ENCODE data around the gene GPC6.

Gene GPC6

GRCh38 chr13:93628136-93628797 lies 401.7 kb downstream of the GPC6 start:
- Histone ChIP-seq H3K27ac (ENCODE audit: low read length) (no peak overlapping the region), H3K9ac (ENCODE audit: low read length in 2 of 2) (no peak overlapping the region), H3K4me1 (ENCODE audit: control insufficient read depth, insufficient read depth, low read length) (no peaks in the 10 kb centered on the region), H3K9me3 (ENCODE audit: control insufficient read depth in 2 of 2, low read length in 2 of 2) (no peaks in the 10 kb centered on the region), H3K4me3 (ENCODE audit: low read length in 2 of 2) (no peak overlapping the region), H3K27me3 (ENCODE audit: control insufficient read depth in 1 of 2, insufficient read depth in 2 of 2, low read length in 2 of 2) (no peaks in the 10 kb centered on the region), H3K36me3 (ENCODE audit: control insufficient read depth in 2 of 2, insufficient read depth in 2 of 2, low read length in 2 of 2) (no peaks in the 10 kb centered on the region)

- no peak overlapping the region for H3K27ac ChIP-seq (ENCODE audit: low read length)
Measured at GRCh38 chr13:93635616-93636032, 409.0 kb downstream of the GPC6 start.

GRCh38 chr13:93637852-93638251 lies 411.2 kb downstream of the GPC6 start:
- no peaks in the 10 kb centered on the region for H3K9me3 ChIP-seq (ENCODE audit: control insufficient read depth in 2 of 2, low read length in 2 of 2)
- H3K27ac ChIP-seq (ENCODE audit: low read length): no peak overlapping the region
- H3K9ac ChIP-seq (ENCODE audit: low read length in 2 of 2): no peak overlapping the region
- H3K36me3 ChIP-seq (ENCODE audit: control insufficient read depth in 2 of 2, insufficient read depth in 2 of 2, low read length in 2 of 2): no peaks in the 10 kb centered on the region
- H3K4me3 ChIP-seq (ENCODE audit: low read length in 2 of 2): no peak overlapping the region
- no peaks in the 10 kb centered on the region for H3K27me3 ChIP-seq (ENCODE audit: control insufficient read depth in 1 of 2, insufficient read depth in 2 of 2, low read length in 2 of 2)
- H3K4me1 ChIP-seq (ENCODE audit: control insufficient read depth, insufficient read depth, low read length): no peaks in the 10 kb centered on the region

More at GRCh38 chr13:93635616-93636032, 409.0 kb downstream of the GPC6 start:
- Histone ChIP-seq H3K4me3 (ENCODE audit: low read length in 2 of 2) (no peak overlapping the region), H3K9ac (ENCODE audit: low read length in 2 of 2) (no peak overlapping the region), H3K27me3 (ENCODE audit: control insufficient read depth in 1 of 2, insufficient read depth in 2 of 2, low read length in 2 of 2) (no peaks in the 10 kb centered on the region), H3K4me1 (ENCODE audit: control insufficient read depth, insufficient read depth, low read length) (no peaks in the 10 kb centered on the region), H3K36me3 (ENCODE audit: control insufficient read depth in 2 of 2, insufficient read depth in 2 of 2, low read length in 2 of 2) (no peaks in the 10 kb centered on the region), H3K9me3 (ENCODE audit: control insufficient read depth in 2 of 2, low read length in 2 of 2) (no peaks in the 10 kb centered on the region)

GRCh38 chr13:93640452-93640851 lies 413.8 kb downstream of the GPC6 start:
- Histone ChIP-seq H3K9me3 (ENCODE audit: control insufficient read depth in 2 of 2, low read length in 2 of 2) (no peaks in the 10 kb centered on the region), H3K4me1 (ENCODE audit: control insufficient read depth, insufficient read depth, low read length) (no peaks in the 10 kb centered on the region), H3K27me3 (ENCODE audit: control insufficient read depth in 1 of 2, insufficient read depth in 2 of 2, low read length in 2 of 2) (no peaks in the 10 kb centered on the region), H3K27ac (ENCODE audit: low read length) (no peak overlapping the region), H3K36me3 (ENCODE audit: control insufficient read depth in 2 of 2, insufficient read depth in 2 of 2, low read length in 2 of 2) (no peaks in the 10 kb centered on the region), H3K4me3 (ENCODE audit: low read length in 2 of 2) (no peak overlapping the region), H3K9ac (ENCODE audit: low read length in 2 of 2) (no peak overlapping the region)

- no peaks in the 10 kb centered on the region for H3K4me1 ChIP-seq (ENCODE audit: control insufficient read depth, insufficient read depth, low read length)
- no peaks in the 10 kb centered on the region for H3K9me3 ChIP-seq (ENCODE audit: control insufficient read depth in 2 of 2, low read length in 2 of 2)
- no peak overlapping the region for H3K27ac ChIP-seq (ENCODE audit: low read length)
- no peak overlapping the region for H3K4me3 ChIP-seq (ENCODE audit: low read length in 2 of 2)
- no peaks in the 10 kb centered on the region for H3K27me3 ChIP-seq (ENCODE audit: control insufficient read depth in 1 of 2, insufficient read depth in 2 of 2, low read length in 2 of 2)
- H3K9ac ChIP-seq (ENCODE audit: low read length in 2 of 2): no peak overlapping the region
- H3K36me3 ChIP-seq (ENCODE audit: control insufficient read depth in 2 of 2, insufficient read depth in 2 of 2, low read length in 2 of 2): no peaks in the 10 kb centered on the region
Measured at GRCh38 chr13:93646245-93646644, 419.6 kb downstream of the GPC6 start.

- Histone ChIP-seq H3K4me3 (ENCODE audit: low read length in 2 of 2) (no peak overlapping the region), H3K9me3 (ENCODE audit: control insufficient read depth in 2 of 2, low read length in 2 of 2) (no peaks in the 10 kb centered on the region), H3K27me3 (ENCODE audit: control insufficient read depth in 1 of 2, insufficient read depth in 2 of 2, low read length in 2 of 2) (no peaks in the 10 kb centered on the region), H3K36me3 (ENCODE audit: control insufficient read depth in 2 of 2, insufficient read depth in 2 of 2, low read length in 2 of 2) (no peaks in the 10 kb centered on the region), H3K9ac (ENCODE audit: low read length in 2 of 2) (no peak overlapping the region), H3K27ac (ENCODE audit: low read length) (no peak overlapping the region), H3K4me1 (ENCODE audit: control insufficient read depth, insufficient read depth, low read length) (no peaks in the 10 kb centered on the region)
Measured at GRCh38 chr13:93649496-93649895, 422.9 kb downstream of the GPC6 start.

GRCh38 chr13:93653776-93654175 lies 427.2 kb downstream of the GPC6 start:
- Histone ChIP-seq H3K4me1 (ENCODE audit: control insufficient read depth, insufficient read depth, low read length) (no peaks in the 10 kb centered on the region), H3K27me3 (ENCODE audit: control insufficient read depth in 1 of 2, insufficient read depth in 2 of 2, low read length in 2 of 2) (no peaks in the 10 kb centered on the region), H3K36me3 (ENCODE audit: control insufficient read depth in 2 of 2, insufficient read depth in 2 of 2, low read length in 2 of 2) (no peaks in the 10 kb centered on the region), H3K4me3 (ENCODE audit: low read length in 2 of 2) (no peak overlapping the region), H3K9me3 (ENCODE audit: control insufficient read depth in 2 of 2, low read length in 2 of 2) (no peaks in the 10 kb centered on the region), H3K27ac (ENCODE audit: low read length) (no peak overlapping the region), H3K9ac (ENCODE audit: low read length in 2 of 2) (no peak overlapping the region)

GRCh38 chr13:93655154-93655553 lies 428.5 kb downstream of the GPC6 start:
- Histone ChIP-seq H3K27me3 (ENCODE audit: control insufficient read depth in 1 of 2, insufficient read depth in 2 of 2, low read length in 2 of 2) (no peaks in the 10 kb centered on the region), H3K9me3 (ENCODE audit: control insufficient read depth in 2 of 2, low read length in 2 of 2) (no peaks in the 10 kb centered on the region), H3K4me3 (ENCODE audit: low read length in 2 of 2) (no peak overlapping the region), H3K4me1 (ENCODE audit: control insufficient read depth, insufficient read depth, low read length) (no peaks in the 10 kb centered on the region), H3K27ac (ENCODE audit: low read length) (no peak overlapping the region), H3K36me3 (ENCODE audit: control insufficient read depth in 2 of 2, insufficient read depth in 2 of 2, low read length in 2 of 2) (no peaks in the 10 kb centered on the region), H3K9ac (ENCODE audit: low read length in 2 of 2) (no peak overlapping the region)

GRCh38 chr13:93660391-93661063 lies 433.9 kb downstream of the GPC6 start:
- Histone ChIP-seq H3K4me1 (ENCODE audit: control insufficient read depth, insufficient read depth, low read length) (no peaks in the 10 kb centered on the region), H3K9ac (ENCODE audit: low read length in 2 of 2) (no peak overlapping the region), H3K4me3 (ENCODE audit: low read length in 2 of 2) (no peak overlapping the region), H3K27me3 (ENCODE audit: control insufficient read depth in 1 of 2, insufficient read depth in 2 of 2, low read length in 2 of 2) (no peaks in the 10 kb centered on the region), H3K9me3 (ENCODE audit: control insufficient read depth in 2 of 2, low read length in 2 of 2) (no peaks in the 10 kb centered on the region), H3K27ac (ENCODE audit: low read length) (no peak overlapping the region), H3K36me3 (ENCODE audit: control insufficient read depth in 2 of 2, insufficient read depth in 2 of 2, low read length in 2 of 2) (no peaks in the 10 kb centered on the region)

GRCh38 chr13:93670866-93671265 lies 444.3 kb downstream of the GPC6 start:
- Histone ChIP-seq H3K9ac (ENCODE audit: low read length in 2 of 2) (no peak overlapping the region), H3K4me3 (ENCODE audit: low read length in 2 of 2) (no peak overlapping the region), H3K36me3 (ENCODE audit: control insufficient read depth in 2 of 2, insufficient read depth in 2 of 2, low read length in 2 of 2) (no peaks in the 10 kb centered on the region), H3K27me3 (ENCODE audit: control insufficient read depth in 1 of 2, insufficient read depth in 2 of 2, low read length in 2 of 2) (no peaks in the 10 kb centered on the region), H3K9me3 (ENCODE audit: control insufficient read depth in 2 of 2, low read length in 2 of 2) (no peaks in the 10 kb centered on the region), H3K4me1 (ENCODE audit: control insufficient read depth, insufficient read depth, low read length) (no peaks in the 10 kb centered on the region), H3K27ac (ENCODE audit: low read length) (no peak overlapping the region)

- Histone ChIP-seq H3K9ac (ENCODE audit: low read length in 2 of 2) (no peak overlapping the region), H3K4me1 (ENCODE audit: control insufficient read depth, insufficient read depth, low read length) (no peaks in the 10 kb centered on the region), H3K9me3 (ENCODE audit: control insufficient read depth in 2 of 2, low read length in 2 of 2) (no peaks in the 10 kb centered on the region), H3K27me3 (ENCODE audit: control insufficient read depth in 1 of 2, insufficient read depth in 2 of 2, low read length in 2 of 2) (no peaks in the 10 kb centered on the region), H3K36me3 (ENCODE audit: control insufficient read depth in 2 of 2, insufficient read depth in 2 of 2, low read length in 2 of 2) (no peaks in the 10 kb centered on the region), H3K27ac (ENCODE audit: low read length) (no peak overlapping the region), H3K4me3 (ENCODE audit: low read length in 2 of 2) (no peak overlapping the region)
Measured at GRCh38 chr13:93672996-93673395, 446.4 kb downstream of the GPC6 start.
